NCI-H748 treated with DMSO at 0.1 percent for 48 hours (cell line): ENCODE results near the gene MRE11.

Experiments used
- DNase-seq: peaks from one replicate; lab custom pipeline; 2025; lab: John Stamatoyannopoulos, UW

Gene MRE11

DNA sequence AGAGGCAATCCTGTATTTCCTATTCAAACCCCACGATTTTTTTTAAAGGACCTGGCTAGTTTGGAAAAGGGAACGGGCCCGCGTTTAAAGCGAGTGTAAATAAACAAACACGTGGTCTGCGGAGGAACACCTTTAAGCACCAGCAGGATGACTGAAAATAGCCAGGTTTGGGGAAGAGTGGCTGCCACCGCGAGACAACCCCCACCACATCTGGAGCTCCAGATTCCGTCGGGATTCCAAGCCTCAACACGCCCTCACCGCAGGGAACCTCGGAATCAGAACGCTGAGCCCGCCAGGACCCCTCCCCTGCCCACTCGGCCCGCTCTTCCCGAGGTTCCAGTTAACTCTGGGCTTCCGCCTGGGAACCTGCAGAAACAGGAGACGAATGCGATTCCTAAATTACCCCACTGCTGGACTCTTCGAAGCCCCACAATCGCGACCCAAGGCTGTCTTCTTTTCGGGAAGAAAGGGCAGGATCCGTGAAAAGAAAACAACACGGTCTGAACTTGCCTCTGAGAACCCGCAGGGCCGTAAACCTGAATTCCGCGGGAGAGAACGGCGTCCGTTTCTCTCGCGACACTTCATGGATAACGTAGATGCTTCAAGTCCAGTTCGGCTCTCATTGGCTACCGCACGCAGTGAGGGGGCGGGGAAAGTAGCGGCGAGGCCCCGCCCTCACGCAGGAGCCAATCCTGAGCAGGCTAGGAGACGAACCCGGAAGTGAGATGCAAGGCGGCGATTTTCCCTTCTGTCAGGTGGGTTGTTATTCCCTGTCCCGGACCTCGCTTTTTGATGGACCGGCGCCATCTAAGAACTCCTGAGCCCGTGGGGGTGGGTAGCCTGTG, at the start of gene MRE11, which contains the start of gene ANKRD49:
MRE11 (minus strand) TSS at position 564 of the 845 bp plus-strand sequence. CDS start 1,043 bp downstream, outside the sequence.
ANKRD49 (plus strand) TSS at position 704 of the 845 bp plus-strand sequence. CDS start 2,710 bp downstream, outside the sequence.
- peak; percentile 77 for DNase-seq

- DNase-seq = no peak
Measured at GRCh38 chr11:94539420-94539819, 45.8 kb upstream of the MRE11 start.

- DNase-seq = no peak
Measured at GRCh38 chr11:94537031-94537600, 43.5 kb upstream of the MRE11 start.

DNA sequence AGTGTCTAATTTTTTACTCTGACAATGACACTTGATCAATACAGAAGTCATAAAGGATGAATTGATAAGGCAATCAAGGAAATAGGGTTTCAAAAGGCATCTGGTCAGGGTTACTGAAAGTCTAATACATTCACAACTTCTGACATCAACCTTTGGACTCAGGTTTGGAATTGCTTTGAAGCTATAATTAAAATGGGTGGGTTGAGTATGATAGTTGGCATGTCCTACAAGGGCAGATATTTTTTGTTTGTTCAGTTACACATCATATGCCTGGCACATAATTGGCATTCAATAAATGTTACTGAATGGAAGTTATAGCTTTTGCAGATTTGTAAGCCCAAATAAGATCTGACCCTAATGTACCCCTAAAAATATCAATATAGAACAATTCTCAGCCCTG, 42.7 kb upstream of the MRE11 start:
- no peak for DNase-seq

DNA sequence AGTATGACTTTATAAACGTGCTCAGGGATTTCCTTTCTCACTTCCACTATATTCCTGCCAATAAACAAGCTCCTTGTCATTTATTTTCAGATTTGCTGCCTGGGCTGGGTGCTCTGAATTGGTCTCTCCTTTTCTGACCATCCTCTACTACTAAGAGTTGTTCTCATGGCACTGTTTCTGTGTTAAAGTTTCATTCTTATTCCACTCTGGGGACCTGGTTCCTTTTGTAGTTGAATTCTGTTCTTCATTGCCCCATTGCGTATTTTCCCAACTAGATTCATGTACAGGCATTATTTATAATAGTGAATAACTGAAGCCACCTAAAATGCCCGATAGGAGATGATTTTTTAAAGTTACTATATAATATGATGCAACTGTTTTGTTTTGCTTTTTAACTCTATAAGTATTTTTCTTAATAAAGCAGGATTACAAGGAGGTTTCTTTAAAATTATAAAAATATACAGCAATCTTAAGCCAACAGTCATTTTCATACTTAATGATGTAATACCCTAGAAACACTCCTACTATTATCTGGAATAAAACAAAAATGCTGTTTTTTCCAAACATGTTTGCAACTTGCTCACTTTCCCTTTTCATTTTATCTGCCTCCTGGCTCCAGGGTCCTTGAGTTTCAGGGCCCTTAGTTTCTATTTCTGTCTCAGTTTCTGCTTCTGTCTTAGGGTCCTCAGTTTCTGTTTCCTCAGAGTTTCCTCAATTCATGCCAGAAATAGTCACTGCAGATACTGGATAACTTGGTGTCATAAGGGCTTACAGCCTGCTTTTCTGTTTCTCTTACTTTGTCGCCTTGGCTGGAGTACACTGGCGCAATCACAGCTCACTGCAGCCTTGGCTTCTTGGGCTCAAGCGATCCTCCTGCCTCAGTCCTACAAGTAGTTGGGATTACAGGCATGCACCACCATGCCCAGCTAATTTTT, 40.3 kb upstream of the MRE11 start:
- DNase-seq = no peak

DNA sequence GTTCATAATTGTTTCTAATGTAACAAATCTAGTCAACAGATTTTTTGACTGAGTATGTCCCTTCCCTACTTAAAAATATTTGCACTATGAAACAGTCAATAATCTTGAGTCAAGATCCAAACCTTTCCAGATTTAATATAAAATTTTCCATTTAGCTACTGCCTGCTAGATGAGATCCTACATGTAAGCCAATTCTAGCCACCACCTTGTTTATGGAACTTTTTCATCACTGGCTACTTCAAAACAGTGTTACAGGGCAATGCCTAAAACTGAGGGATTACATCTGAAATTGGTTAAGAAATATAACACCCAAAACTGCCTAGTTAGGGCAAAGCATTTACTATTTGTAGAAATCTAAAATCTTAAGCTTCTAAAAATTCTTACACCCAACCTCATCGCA, 39.6 kb upstream of the MRE11 start:
- DNase-seq = no peak

DNA sequence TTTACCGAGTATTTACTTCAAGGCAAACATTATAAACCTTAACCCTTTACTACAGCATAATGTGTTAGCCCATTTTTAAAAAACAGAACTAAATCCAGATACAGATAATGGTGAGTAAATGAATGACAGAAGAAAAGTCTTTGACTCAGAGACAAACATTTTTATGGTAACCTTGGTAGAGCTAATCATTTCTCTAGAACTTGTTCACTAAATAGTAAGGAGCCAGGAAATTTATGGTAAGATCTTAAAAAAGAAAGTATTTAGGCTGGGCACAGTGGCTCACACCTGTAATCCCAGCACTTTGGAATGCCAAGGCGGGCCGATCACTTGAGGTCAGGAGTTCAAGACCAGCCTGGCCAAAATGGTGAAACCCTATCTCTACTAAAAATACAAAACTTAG, 38.6 kb upstream of the MRE11 start:
- DNase-seq = no peak

GRCh38 chr11:94528551-94528950, 34.9 kb upstream of the MRE11 start:
- no peak for DNase-seq

- no peak for DNase-seq
Measured at GRCh38 chr11:94526645-94527438, 33.2 kb upstream of the MRE11 start.

DNA sequence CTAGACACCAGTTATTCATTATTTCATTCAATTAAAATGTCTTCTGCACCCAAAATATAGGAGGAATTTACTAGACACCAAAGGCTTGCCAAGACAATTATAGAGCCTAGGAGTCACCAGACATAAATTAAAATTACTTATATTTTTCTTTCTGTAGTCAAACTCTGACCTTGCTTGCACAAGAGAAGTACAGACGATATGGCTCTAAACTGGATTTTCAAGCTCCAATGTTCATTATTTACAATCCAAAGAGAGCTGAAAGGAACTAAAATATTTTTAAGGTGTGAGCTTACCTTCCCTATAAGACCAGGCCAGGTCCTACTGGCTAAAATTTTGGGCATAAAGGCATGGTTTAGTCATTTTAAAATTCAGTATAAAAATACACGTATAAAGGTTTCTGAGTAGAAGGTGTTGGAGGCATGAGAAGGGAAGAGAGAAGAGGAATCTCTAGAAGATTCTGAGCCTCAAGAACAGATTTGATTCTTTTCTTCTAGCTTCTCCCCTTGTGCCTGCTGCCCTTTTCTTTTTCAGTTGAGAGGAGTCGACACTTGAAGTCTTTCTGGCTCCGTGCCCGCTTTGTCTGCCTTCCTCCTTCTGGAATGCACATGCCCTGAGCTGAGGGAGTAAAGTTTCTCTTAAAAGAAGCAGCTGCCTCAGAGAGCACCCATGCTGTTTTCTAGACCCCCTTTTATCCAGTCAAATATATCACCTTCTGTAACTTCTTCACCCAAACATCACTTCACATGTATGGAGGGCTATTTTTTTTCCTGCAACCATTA, 32.1 kb upstream of the MRE11 start:
- DNase-seq = no peak

DNA sequence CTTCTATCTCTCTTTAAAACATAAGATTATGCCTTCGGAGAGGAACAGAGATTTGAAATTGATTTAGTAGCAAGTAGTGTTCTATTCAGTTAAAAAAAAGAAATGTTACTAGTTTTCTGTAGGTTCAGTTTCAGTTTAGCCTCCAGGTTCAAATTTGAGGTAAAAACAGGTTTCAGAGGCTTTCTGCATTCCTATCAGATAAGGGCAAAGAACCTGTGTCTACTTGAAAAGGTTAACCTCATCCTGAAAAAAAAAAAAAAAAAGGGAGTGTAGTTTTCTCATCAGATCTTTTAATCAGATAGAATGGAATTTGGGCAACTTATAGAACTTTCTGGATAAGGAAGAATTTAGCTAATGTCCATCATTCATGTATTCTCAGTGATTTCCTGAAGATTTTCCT, 30.7 kb upstream of the MRE11 start:
- no peak for DNase-seq

DNA sequence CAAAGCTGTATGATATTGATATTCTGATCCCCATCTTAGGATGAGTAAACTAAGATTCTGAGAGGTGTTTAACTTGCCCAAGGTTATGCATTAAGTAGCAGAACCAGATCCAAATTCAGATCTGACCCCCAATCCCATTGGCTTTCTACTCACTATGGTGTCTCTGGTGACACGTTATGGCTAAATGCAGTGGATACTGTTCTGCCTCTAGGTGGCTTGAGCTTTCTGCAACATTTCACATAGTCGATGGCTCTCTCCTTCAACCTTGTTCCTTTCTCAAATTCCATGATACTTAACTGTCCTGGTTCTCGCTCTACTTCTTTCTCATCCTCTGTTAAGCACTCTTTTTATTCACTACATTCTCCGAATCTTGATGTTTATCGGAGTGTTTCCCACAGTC, 28.0 kb upstream of the MRE11 start:
- no peak for DNase-seq

GRCh38 chr11:94519478-94520084, 25.9 kb upstream of the MRE11 start:
- peak; percentile 33 for DNase-seq

GRCh38 chr11:94518300-94518699, 24.7 kb upstream of the MRE11 start:
- no peak for DNase-seq

DNA sequence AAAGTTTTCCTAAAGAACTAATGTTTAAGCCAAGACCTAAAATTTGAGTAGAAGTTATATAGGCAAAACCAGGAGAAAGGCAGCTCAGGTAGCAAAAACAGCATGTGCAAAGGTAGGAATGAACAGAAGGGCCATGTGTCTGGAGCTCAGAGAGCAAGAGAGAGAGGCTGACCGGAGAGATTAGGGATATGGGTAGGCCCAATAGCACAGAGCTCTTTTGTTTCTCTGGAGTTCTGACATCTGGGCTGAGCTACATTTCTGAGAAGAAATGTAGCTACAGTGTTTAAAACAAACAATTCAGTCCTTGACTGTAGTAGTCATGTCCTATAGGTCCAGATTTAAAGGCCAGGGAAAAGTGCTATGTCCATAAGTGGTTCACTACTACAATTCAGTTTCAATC, 23.1 kb upstream of the MRE11 start:
- no peak for DNase-seq

DNA sequence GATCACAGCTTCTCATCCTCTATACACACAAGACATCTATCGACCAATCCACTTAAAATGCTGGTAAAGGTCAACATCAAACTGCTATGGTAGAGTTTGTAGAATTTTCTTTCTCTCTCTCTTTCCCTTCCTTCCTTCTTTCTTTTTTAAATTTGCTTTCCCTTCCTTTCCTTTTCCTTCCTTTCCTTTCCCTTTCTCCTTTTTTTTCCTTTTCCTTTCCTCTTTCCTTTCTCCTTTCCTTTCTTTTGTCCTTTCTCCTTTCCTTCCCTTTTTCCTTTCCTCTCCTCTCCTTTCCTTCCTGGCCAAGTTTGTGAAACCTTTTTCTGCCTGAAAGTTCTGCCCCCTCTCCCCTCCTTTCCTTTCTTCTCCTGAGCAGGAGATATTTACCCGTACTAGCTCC, 21.8 kb upstream of the MRE11 start:
- no peak for DNase-seq

- peak; percentile 62 for DNase-seq
Measured at GRCh38 chr11:94513091-94513490, 19.4 kb upstream of the MRE11 start.

DNA sequence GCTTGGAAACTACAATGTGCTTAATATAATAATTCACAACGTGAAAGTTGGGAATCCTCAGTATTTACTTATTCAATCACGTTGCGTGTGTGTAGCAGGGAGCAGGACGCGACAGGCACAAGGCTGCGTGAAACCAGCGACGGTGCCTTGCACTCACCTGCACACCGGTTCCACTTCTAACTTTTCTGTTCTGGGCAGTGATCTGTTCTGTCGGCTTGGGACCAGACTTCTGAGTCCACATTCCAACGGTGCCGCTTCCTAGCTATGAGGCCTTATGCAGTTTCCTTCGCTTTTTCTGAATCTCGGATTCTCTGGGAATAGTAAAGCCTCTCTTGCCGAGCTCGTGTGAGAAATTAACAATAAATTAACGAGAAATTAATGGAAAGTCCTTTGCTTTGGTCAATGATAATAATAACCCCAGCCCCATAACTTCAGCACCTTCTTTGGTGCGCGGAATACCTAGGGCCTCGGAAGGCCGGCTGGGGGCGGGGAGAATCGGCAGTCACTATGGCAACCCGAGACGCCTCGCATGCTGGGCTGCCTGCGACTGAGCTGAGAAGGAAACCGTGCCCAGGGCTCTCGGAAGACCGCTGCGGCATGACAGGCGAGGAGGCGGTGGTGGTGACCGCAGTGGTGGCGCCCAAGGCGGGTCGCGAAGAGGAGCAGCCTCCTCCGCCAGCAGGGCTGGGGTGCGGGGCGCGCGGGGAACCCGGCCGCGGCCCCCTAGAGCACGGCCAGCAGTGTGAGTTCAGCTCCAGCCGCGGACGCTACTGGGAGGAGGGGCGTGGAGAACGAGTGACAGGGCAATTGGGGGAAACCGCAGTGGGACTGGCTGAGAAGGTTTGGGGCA, 18.5 kb upstream of the MRE11 start, which contains the start of gene C11orf97:
C11orf97 (plus strand) TSS at position 530 of the 850 bp plus-strand sequence; CDS start at position 598, 68 bp downstream.
- peak; percentile 24 for DNase-seq

GRCh38 chr11:94507485-94507884, 13.8 kb upstream of the MRE11 start:
- DNase-seq = no peak
